ENCODE results near the gene GRID1.

GRID1 gene

GRCh38 chr10:86288695-86289576 is 77.7 kb downstream of the GRID1 start:
- DNase-seq: no peak

GRCh38 chr10:86287966-86288579 is 78.5 kb downstream of the GRID1 start:
- DNase-seq: peak; percentile 58

- no peak for DNase-seq
These were observed 79.3 kb downstream of the GRID1 start for GRCh38 chr10:86287110-86287793.

GRCh38 chr10:86286236-86287109 is 80.1 kb downstream of the GRID1 start:
- no peak for DNase-seq

- no peak for DNase-seq
These were observed 81.3 kb downstream of the GRID1 start for GRCh38 chr10:86285136-86285790.

GRCh38 chr10:86284355-86285105 is 82.1 kb downstream of the GRID1 start:
- DNase-seq: no peak

- no peak for DNase-seq
These were observed 82.9 kb downstream of the GRID1 start for GRCh38 chr10:86283466-86284287.

GRCh38 chr10:86282664-86283465 is 83.7 kb downstream of the GRID1 start:
- DNase-seq: no peak

- no peak for DNase-seq
These were observed 85.2 kb downstream of the GRID1 start for GRCh38 chr10:86281396-86281795.

- no peak for DNase-seq
These were observed 97.3 kb downstream of the GRID1 start for GRCh38 chr10:86269332-86269731.

- DNase-seq: no peak
These were observed 99.1 kb downstream of the GRID1 start for GRCh38 chr10:86267286-86268195.

GRCh38 chr10:86266446-86267242 is 100.0 kb downstream of the GRID1 start:
- no peak for DNase-seq

- DNase-seq: no peak
These were observed 100.7 kb downstream of the GRID1 start for GRCh38 chr10:86265895-86266259.

- no peak for DNase-seq
These were observed 101.2 kb downstream of the GRID1 start for GRCh38 chr10:86265236-86265894.

GRCh38 chr10:86264481-86265231 is 101.9 kb downstream of the GRID1 start:
- DNase-seq: no peak

GRCh38 chr10:86263907-86264306 is 102.7 kb downstream of the GRID1 start:
- DNase-seq: no peak
